NCI-H1694 (cell line): ENCODE data around the gene DUSP10.
A peak's percentile ranks its signal among the peaks of the same experiment; 100 is the strongest.

Experiments used
- DNase-seq: peaks from one replicate; lab custom pipeline; 2025; lab: John Stamatoyannopoulos, UW

The DUSP10 gene

DNA sequence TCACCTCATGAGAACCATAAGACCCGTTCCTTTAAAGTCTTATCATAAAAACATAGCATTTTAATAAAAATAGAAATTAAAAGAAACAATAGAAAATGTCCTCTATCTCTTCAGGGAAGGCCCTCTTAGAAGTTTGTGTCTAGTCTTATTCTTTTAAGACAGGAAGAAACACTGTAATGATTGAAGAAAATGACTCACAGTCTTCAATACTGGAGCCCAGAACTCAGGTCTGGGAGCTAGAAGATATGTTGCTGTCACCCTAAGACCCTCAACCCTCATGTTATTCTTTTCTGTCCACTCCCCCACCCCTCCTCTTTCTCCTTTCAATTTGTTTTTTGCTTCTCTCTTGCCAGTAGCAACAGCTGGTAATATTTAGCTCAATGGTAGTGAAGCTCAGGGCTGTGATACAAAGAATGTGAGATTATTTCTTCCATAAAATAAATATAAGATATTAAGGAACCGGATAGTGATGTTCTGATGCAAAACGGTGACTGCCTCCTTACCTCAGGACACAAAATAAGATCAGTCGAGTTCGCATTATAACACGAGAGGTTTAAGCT, 12.0 kb downstream of the DUSP10 start:
- no peak for DNase-seq

DNA sequence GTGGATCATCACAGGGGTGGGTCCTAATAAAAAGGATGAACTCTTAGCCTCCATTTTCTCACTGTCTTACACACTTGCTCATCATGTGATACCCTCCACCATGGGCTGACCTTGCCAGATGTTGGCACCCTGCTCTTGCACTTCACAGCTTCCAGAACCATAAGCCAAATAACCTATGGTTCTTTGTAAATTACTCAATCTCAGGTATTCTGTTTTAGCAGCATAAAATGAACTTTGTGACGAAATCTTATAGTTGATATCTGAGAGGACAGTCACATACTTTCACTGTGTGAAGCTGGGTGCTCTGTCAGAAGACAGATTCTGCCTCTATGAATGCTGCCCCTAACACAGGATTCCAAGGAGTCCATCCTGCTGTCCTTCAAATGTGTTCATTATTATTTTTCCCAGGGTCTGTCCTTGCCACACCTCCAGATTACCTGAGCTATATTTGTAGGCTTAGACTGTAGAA, 13.8 kb downstream of the DUSP10 start:
- DNase-seq, result no peak

DNA sequence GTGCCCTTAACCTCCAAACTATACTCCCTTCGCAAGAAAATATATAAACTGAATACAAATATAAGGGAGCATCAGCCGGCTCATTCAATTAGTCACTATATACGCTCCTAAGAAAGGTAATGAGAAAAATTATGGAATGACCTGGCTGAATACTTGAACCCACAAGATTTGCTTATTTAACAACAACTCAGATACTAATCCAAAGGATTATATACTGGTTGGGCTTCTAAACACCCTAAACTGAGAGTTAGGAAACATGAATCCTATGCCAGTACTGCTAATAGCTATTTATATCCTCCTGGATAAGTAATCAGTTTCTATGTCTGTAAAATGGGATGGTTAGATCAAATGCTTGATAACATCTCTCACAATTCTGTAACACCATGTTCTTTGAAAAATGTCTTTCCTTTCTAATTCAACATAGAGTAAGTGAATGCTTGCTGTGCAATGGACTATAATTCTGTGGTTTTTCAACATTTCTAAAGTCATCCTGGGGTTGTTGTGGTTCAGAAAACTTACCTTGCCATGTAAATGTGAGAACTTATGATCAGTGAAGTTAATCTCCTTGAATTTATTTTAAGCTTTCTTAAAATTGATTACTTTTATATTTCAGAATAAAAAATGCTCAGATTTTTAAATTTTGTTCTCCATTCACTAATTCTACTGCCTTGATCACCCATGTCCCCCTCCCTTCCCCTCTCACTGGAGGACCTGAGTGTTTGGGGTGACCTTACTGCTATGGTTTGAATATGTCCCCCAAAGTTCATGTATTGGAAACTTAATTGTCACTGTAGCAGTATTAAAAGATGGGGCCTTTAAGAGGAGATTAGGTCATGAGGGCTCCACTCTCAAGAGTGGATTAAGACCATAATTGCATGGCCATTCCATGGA, 14.5 kb downstream of the DUSP10 start:
- DNase-seq, result no peak

DNA sequence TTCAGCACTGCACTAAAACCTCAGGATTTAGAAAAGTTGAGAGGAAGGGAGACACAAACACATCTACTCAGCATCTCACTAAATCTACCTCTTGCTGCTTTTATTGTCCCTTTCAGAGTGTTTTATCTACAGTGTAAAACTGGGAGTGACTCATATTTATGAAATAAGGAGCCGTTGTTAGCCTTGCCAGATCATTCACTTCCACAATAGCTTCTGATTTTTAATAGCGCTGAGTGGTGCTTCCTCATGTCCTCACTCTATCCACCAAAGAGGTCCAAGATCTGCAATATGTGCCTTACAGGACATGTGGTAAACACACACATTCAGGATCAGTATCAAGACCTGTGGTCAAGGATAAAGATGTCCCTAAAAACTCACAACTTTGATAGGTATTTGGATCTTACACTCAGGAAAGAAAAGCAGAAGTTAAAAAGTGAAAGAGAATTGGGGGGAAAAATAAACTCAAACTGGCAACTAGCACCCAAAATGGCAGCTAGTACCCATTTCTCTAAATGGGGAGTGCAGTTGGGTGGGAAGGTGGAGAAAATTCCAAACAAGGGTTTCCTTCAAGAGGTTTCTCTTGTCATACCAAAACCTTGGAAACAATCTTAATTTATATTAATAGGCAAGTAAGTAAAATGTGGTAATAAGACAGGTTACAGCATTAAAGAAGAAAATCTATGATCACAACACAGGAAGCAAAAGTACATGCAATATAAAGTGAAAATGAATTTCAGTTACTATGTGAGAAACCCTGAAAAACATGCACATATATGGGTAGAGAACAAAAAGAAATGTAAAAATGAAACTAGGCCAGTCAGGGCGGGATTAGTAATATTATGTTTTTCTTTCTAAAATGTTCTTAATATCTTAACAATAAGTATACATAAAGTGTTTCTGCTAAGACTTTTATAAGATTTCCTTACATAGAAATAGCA, 15.9 kb downstream of the DUSP10 start:
- DNase-seq, result no peak

DNA sequence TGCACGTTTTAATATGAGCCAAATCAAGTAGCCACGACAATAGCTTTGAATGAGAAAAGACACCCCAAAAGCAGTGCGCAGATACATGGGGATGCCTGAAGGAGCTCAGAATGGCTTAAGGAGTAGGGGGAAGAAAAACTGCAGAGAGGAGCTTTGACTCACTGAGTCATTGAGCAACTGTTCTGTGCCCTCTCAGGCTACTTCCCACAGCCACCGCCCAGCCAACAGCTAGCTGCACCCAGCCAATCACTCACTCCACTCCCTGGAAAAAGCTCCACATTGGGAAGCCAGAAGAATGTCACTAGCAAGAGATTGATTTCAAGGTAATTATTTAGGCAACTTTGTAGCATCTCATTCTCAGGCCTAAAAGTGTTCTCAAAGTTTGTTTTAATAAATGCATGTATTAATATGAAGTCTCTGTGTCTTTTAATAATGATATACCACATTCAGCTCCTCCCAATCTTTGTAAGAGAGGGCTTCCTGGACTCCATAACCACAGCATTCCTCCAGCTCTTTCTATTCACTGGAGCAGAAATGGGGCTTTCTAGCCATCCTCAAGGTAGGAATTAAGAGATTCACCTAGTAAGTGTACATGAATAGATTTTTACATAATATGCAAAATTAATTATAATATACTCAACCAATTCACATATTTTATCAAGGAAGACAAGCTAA, 16.8 kb downstream of the DUSP10 start:
- no peak for DNase-seq

DNA sequence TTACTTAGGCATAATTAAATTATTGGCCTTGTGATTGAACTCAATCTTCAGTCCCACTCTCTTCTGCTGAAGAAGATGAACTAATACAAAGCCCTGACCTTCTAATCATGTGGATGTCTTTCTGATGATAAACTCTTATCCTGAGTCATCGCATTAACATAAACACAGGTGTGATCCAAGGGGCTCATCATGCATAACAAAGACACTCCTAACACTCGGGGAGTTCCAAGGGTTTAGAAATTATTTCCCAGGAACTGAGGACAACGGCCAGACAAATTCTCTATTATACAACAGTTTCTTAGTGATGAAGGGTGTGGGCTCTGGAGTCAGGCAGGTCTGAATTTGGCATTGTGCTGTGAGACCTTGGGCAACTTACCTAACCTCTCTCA, 18.0 kb downstream of the DUSP10 start:
- DNase-seq, result no peak

DNA sequence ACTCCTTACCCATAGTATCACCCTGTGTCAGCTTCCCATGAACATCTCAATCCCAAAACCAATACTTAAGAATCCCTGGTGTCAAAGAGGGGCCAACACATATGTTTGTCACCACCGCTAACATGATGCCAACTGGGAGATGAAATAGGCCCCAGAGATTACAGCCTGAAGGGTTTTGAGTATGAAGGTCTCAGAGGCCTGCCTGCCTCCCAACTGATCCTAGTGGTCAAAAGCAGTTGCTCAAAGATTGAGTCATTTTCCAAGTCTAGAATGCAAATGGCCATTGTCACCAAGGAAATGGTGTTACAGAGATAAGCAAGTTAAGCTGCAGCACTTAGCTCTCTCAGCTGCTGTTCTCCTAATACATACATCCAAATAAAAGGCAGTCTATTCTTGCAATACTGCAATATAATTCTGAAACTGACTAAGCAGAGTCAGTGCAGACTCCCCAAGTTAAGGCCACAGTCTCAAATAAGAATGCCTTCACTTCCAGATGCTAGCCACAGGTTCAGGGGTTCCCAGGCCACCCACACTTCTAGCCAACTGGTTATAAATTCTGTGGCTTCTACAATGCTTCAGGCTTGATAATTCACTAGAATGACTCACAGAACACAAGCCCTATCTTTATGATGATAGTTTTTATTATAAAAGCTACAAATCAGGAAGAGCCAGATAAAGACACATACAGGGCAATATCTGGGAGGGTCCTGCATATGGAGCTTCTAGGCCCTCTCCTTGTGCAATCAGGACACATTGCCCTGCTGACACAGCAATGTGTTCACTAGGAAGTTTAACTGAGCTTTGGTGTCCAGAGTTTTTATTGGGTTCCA, 18.7 kb downstream of the DUSP10 start:
- no peak for DNase-seq

DNA sequence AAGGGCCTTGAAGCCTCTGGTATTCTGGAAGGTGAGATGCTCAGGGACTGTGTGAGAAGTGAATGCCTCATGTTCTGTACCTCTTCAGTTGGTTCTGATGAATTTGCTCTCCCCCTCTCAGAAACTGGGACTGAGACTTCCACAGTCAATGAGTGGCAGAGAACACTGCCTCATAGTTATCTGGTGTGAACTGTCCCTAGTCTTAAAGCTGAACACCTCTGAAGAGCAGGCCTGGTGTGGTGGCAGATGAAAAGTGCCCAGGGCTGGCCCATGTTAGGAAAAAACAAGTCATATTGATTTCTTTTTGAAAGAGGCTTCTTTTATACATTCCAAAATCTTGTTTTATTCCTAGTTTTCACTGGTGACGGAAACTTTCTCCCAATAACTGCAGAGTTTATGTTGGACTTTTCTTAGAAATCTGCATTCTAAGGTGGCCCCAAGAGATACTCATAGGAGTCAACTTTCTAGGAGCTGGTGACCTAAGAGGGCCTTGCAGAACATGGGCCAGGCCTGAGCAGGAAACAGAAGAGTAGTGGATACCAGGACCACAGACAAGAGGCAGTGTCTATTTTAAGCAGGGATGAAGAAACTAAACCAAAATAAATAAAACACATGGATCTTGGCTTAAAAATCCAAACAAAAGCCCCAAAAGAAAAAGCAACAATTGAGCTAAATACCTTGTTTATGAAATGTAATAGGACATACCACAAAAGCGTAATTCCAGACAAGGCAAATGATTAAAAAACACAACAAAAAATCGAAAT, 19.5 kb downstream of the DUSP10 start:
- no peak for DNase-seq

DNA sequence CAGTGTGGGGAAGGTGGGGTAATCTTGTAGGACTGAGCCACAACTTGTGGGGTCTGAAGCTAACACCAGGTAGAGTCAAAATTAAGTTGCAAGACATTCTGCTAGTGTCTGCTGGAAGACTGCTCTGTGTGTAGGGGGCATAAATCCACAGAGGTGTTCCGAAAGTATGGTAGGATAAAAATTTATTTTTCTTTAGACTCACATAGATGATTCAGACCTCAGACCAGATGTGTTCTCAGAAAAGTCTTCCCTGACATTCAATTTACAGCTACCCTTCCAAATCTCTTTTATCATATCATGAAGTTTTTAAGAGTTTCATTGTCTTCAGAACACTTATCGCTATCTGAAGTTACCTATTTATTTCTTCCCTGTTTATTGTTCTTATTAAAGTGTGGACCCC, 21.3 kb downstream of the DUSP10 start:
- no peak for DNase-seq

DNA sequence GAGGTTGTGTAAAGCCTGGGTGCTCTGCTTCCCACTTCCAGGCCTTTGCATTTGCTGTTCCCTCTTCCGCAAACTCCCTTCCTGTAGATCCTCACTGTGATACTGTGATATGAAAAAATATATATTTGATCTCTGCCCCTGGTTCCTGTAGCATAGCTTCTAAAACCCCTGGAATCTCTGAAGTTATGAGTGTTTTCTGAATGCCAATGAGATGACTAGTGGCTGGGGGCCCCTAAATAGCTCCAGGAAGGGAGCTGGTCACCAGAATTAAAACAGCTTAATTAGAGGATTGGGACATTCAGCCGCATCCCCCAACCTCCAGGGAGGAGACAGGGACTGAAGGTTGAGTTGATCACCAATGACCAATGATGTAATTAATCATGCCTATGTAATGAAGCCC, 21.9 kb downstream of the DUSP10 start:
- no peak for DNase-seq

DNA sequence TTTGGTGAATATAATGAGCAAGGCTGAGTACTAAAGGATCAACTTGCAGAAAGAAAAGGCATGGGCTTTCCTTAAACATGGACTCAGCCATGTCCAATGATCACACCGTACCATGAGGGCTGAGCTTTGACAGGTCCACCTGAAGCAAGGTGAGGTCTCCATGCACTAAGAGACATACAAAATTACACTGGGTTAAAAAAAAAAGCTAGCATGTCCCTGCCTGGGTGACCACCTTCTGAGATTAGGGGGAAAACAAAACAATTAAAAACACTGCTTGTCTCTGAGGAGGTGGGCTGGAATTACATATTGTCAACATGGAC, 22.7 kb downstream of the DUSP10 start:
- DNase-seq, result no peak

DNA sequence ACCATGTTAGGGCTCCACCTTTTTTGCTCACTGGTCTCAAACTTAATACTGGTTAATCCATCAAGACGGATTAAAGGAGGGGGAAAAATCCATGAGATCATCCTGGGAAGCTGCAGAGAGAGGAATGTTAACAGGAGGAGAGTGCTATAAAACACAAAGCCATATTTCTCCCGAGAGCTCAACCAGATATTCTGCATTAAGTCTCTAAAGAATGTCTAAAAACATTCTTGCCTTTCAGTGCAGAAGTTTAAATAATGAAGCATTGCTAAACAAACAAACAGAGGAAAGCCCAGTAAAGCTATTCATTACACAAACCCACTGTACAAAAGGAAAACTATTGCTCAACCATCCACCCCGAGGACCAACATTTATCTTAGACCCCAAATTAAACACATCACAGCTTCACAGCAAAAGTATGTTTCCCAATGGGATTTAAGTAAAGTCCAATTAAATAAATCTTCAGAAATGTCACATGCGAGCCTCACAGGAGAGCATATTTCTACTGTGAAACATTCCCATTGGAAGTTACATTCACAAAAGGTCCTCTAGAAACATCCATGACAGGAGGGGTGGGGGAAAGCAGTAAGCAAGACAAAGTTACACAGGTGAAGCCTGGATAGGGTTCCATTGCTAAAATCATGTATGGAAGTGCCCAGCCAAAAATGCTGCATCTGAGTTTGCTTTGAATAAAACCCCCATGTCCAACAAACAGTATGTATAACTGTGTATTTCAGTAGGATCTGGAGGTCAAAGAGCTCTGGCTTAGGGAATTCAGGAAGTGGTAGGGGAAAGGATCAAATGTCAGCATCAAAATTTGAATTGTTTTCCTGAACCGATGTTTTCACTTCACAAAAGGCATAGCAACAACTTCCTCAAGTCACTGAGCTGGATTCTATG, 23.3 kb downstream of the DUSP10 start:
- DNase-seq, result no peak

DNA sequence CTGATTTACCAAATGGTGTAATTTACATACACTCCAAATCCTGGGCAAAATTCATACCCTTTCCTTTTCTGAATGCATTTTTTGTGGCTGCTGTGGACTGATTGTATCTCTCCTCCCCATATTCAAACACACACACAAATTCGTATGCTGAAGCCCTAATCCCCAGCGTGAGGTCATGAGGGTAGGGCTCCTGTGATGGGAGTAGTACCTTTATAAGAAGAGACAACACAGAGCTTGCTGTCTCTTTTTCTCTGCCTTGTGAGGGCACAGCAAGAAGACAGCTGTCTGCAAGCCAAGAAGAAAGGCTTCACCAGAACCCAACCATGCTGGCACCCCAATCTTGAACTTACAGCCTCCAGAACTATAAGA, 24.4 kb downstream of the DUSP10 start:
- no peak for DNase-seq

DNA sequence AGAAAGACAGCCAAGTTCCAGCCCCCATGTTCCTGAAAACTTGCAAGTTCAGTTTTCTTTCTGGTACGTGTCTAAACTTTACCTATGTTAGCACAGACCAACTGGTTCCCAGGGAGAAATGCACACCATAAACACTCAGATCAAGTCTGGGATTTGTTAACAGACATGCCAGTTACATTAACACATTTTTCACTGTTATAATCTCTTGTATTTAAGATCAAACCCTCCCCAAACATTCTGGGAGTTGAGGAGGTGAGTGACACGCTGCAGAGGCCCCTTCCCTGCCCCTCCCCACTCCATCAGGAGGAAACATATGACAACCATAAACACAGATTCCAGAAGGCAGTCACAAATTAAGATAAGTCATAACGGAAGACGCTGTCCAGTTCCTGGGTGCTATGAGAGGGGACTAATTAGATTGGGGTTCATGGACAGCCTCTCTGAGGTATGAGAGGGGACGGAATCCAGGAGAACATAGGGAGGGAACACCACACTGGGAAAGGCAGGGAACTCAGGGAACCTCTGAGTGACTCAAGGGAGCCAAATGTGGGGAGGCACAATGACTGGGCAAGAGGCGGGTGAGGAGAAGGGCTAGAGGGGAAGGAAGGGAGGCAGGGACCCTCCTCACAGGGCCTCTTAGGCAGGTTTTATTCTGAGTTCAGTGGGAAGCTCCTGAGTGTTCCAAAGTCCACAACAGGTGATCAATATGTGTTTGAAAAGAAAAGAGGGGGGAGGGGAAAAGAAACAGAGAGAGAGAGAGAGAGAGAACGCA, 25.0 kb downstream of the DUSP10 start:
- DNase-seq, result no peak

DNA sequence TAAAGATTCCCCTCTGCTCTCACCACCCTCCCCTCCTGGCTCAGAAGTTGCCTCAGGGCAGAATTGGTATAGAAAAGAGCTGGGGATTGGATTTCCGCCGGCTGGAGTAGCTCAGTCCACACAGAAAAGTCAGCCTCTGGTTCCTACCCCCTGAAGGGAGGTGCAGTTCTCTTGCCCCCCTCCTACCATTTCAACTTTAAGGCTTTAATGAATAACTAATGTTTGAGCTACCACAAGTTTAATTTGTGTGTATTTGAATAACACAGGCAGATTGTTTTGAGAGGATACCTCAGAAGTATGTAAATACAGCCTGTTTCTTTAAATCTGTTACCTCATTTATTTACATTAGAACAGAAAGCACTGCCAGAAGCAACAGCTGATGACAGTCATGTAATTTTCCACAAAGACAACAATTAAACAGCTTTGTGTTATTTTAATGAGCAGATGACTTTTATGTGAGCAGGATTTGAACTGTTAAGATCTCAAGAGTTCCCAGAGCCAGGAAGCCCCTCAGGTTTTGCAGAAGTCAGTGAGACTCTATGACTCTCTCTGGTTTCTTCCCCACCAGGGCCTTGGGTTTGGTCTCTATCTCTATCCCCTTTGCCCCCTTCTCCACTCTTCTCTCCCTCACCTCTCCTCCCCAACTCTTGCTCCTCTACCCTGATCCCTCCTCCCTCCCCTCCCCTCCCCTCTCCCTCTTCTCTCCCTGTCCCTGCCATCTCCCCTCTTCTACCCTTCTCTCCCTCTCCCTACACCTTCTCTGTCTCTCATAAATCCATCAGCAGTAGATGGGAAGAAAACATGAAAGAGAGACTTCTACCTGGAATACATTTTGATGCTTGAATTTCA, 26.3 kb downstream of the DUSP10 start:
- DNase-seq, result peak; percentile 38

DNA sequence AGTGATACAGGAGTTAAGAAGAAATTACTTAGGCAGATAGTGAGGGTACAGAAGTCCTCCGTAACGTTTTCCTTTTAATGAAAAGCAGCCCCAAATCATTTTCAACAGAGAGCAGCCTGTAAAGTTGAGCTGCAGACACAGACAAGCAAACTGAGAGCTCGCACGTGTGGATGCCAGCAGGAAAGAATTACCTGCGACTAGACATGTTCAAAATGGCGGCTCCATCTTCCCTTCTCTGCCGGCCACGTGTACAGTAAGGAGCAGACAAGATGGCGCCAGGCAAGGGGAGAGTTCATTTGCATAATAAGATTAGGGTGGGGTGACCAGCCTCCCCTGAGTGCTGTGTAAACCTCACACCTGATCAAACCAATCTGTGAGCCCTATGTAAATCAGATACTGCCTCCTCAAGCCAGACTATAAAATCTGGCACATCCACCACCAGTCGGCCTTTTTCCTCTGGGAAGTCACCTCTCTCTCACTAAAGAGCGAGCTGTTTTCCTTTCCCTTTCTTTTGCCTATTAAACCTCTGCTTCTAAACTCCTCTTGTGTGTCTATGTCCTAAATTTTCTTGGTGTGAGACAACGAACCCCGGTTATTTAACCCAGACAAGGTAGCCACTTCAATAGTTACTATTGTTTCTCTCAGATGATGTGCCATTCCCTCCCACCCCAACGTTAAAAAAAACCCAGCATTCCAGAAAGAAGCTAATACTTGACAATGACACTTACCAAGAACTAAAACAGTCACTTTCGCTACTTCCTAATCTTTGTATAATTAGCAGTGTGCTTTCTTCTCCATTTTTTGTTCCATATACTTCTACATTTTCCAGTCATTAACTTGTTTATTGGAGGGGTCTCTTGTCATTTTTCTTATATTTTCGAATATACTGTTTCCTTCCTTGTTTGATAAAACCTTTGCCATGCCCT, 27.4 kb downstream of the DUSP10 start:
- DNase-seq, result no peak
